ENCODE results near the gene TMEM165. TPM values are rescaled to one million over a fixed set of nuclear protein-coding genes. Genes with fewer than 3 reads are reported as not detected.

The TMEM165 gene
- total and polyA plus RNA-seq, 2 of the 4 experiments (the other 2 are of a cell fraction): 49.6 to 83.0 TPM

DNA sequence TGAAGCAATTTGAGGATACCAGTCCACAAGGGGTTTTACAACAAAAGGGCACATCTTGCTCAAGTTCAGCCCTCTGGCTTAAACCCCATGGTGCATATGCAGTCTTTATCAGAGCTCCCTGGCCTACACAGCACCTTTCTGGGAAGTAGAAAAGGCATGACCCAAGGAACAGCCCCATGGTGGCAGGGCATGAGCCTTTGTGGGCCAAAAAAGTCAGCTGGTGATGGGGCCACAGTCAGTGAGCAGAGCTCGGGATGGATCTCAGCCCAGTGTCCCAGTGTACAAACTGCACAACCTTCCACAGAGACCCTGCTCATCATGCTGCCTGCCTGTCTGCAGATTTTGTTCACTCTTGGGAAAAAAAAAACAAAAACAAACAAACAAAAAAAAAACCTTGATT is 22.3 kb upstream of the TMEM165 start:
- POLR2A ChIA-PET (ENCODE audit: unreplicated experiment): interaction anchor here (0.6 kb wide), 1 partner anchor 938 kb away, joined by 5 read pairs; no protein-coding TSS in a partner anchor

More for the DNA sequence above, 22.3 kb upstream of the TMEM165 start:
- no peak overlapping the region for H2AK5ac ChIP-seq (ENCODE audit: low read depth, low read length)
- H3K18ac ChIP-seq (ENCODE audit: low read depth, low read length): no peak overlapping the region
- no peaks in the 10 kb centered on the region for H4K20me1 ChIP-seq (ENCODE audit: insufficient read depth, low read length)
- no TSS peak for BruUV-seq (replicated peaks)
- dilution Hi-C loops (cut with HindIII; ENCODE audit: low sequenced_read_pairs, unreplicated experiment): no loop called here
- no peak overlapping the region for H3K23ac ChIP-seq (ENCODE audit: low read depth, low read length)
- no peaks in the 10 kb centered on the region for H3K9me3 ChIP-seq (ENCODE audit: control insufficient read depth, insufficient read depth, low read length)
- H3K36me3 ChIP-seq (ENCODE audit: control insufficient read depth, insufficient read depth, low read length): no peaks in the 10 kb centered on the region
- H3K4me1 ChIP-seq (ENCODE audit: control insufficient read depth, insufficient read depth, low read length): 0 out of 2 replicates have a peak, but pooled peaks cover 1% of the 10 kb centered on the region
- TF ChIP-seq POLR2A (IDR thresholded peaks at IDR 0.05; ENCODE audit: low read depth, low read length) (no peak), RFX5 (IDR thresholded peaks at IDR 0.05; ENCODE audit: low read depth, low read length) (no peak), BHLHE40 (IDR thresholded peaks at IDR 0.05; ENCODE audit: low read depth, low read length) (no peak), MAZ (IDR thresholded peaks at IDR 0.05; ENCODE audit: borderline replicate concordance, low read depth, low read length) (no peak), CHD1 (IDR thresholded peaks at IDR 0.05; ENCODE audit: low read depth, low read length) (no peak), MAFK (IDR thresholded peaks at IDR 0.05; ENCODE audit: low read depth, low read length) (no peak), SMC3 (IDR thresholded peaks at IDR 0.05; ENCODE audit: low read depth, low read length) (no peak), RAD21 (IDR thresholded peaks at IDR 0.05; ENCODE audit: low read length) (no peak)
- TF ChIP-seq, protein P1, sequence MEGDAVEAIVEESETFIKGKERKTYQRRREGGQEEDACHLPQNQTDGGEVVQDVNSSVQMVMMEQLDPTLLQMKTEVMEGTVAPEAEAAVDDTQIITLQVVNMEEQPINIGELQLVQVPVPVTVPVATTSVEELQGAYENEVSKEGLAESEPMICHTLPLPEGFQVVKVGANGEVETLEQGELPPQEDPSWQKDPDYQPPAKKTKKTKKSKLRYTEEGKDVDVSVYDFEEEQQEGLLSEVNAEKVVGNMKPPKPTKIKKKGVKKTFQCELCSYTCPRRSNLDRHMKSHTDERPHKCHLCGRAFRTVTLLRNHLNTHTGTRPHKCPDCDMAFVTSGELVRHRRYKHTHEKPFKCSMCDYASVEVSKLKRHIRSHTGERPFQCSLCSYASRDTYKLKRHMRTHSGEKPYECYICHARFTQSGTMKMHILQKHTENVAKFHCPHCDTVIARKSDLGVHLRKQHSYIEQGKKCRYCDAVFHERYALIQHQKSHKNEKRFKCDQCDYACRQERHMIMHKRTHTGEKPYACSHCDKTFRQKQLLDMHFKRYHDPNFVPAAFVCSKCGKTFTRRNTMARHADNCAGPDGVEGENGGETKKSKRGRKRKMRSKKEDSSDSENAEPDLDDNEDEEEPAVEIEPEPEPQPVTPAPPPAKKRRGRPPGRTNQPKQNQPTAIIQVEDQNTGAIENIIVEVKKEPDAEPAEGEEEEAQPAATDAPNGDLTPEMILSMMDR (conservative IDR thresholded peaks at IDR 0.05; ENCODE audit: low read depth, low read length): no peak
- TF ChIP-seq, protein P2, sequence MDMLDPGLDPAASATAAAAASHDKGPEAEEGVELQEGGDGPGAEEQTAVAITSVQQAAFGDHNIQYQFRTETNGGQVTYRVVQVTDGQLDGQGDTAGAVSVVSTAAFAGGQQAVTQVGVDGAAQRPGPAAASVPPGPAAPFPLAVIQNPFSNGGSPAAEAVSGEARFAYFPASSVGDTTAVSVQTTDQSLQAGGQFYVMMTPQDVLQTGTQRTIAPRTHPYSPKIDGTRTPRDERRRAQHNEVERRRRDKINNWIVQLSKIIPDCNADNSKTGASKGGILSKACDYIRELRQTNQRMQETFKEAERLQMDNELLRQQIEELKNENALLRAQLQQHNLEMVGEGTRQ (IDR thresholded peaks at IDR 0.05; ENCODE audit: low read depth, low read length): no peak
- TF ChIP-seq, protein P3, sequence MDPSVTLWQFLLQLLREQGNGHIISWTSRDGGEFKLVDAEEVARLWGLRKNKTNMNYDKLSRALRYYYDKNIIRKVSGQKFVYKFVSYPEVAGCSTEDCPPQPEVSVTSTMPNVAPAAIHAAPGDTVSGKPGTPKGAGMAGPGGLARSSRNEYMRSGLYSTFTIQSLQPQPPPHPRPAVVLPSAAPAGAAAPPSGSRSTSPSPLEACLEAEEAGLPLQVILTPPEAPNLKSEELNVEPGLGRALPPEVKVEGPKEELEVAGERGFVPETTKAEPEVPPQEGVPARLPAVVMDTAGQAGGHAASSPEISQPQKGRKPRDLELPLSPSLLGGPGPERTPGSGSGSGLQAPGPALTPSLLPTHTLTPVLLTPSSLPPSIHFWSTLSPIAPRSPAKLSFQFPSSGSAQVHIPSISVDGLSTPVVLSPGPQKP (IDR thresholded peaks at IDR 0.05; ENCODE audit: borderline replicate concordance, low read depth, low read length): no peak
- no peak overlapping the region for H4K8ac ChIP-seq (ENCODE audit: low read depth in 2 of 2, low read length in 2 of 2)
- CTCF ChIA-PET: no interaction called here
- H2AK9ac ChIP-seq (replicated peaks; ENCODE audit: low read depth, low read length, poor library complexity): no peak overlapping the region
- H3K9ac ChIP-seq (ENCODE audit: low read depth, low read length): no peak overlapping the region
- no CpG with 5 or more reads among the region's 1 CpG for WGBS, 2 experiments (ENCODE audit: extremely low coverage in 2 of 2, insufficient read length in 1 of 2)
- no peak overlapping the region for H3K27ac ChIP-seq (ENCODE audit: insufficient read depth, low read length)
- H3K79me1 ChIP-seq (ENCODE audit: low read depth in 1 of 2, low read length in 2 of 2): no peaks in the 10 kb centered on the region; a peak in 1 of 4 replicates
- H4K91ac ChIP-seq (ENCODE audit: insufficient read depth, low read depth, low read length): no peak overlapping the region
- H4K5ac ChIP-seq (ENCODE audit: low read depth, low read length): no peak overlapping the region
- no peak overlapping the region for H3K4ac ChIP-seq (ENCODE audit: low read depth, low read length)
- H3K9me1 ChIP-seq (ENCODE audit: insufficient read depth, low read length): no peaks in the 10 kb centered on the region
- no peak overlapping the region for H3K14ac ChIP-seq (replicated peaks; ENCODE audit: low read depth, low read length)
- no peaks in the 10 kb centered on the region for H3K27me3 ChIP-seq (ENCODE audit: control insufficient read depth, insufficient read depth, low read length)
- intact Hi-C loops (cut with micrococcal nuclease): no loop called here
- DNase-seq (no peak), ATAC-seq (ENCODE audit: low read depth) (no peak)
- no peak overlapping the region for H2BK20ac ChIP-seq (ENCODE audit: low read depth, low read length)
- no peak overlapping the region for H3K4me2 ChIP-seq (ENCODE audit: low read depth, low read length)
- H2AFZ ChIP-seq (replicated peaks; ENCODE audit: low read length, poor library complexity): no peak overlapping the region
- in situ Hi-C loops (cut with MboI; ENCODE audit: low sequenced_read_pairs): no loop called here
- no peak overlapping the region for H3K56ac ChIP-seq (ENCODE audit: extremely low read depth, insufficient read depth, low read length)
- no peak overlapping the region for H2BK15ac ChIP-seq (ENCODE audit: low read depth, low read length)
- no peak overlapping the region for H2BK120ac ChIP-seq (ENCODE audit: low read depth, low read length)
- no peak overlapping the region for H2BK5ac ChIP-seq (ENCODE audit: low read depth, low read length, poor library complexity, severe bottlenecking)
- no peak overlapping the region for H3K4me3 ChIP-seq (ENCODE audit: insufficient read depth, low read depth, low read length)
